Measurements from ENCODE around the gene POLR1A. TPM values are rescaled to one million over a fixed set of nuclear protein-coding genes. Genes with fewer than 3 reads are reported as not detected.

POLR1A gene
- total and polyA plus RNA-seq, 2 of the 8 experiments (the other 6 are each of a cell fraction or from before 2014, with no cell fraction given): 8.9 to 58.1 TPM

GRCh38 chr2:85981579-85982247 lies 124.0 kb downstream of the POLR1A start:
- H2BK15ac ChIP-seq (ENCODE audit: low read length): no peak overlapping the region
- H4K20me1 ChIP-seq (replicated peaks in 1 of 2; ENCODE audit: control insufficient read depth in 1 of 2, insufficient read depth in 2 of 2, low read length in 2 of 2): no peaks in the 10 kb centered on the region
- H3K9me3 ChIP-seq (ENCODE audit: insufficient read depth in 2 of 2, low read depth in 1 of 2, low read length in 1 of 2): no peaks in the 10 kb centered on the region
- H2BK20ac ChIP-seq (ENCODE audit: low read length): no peak overlapping the region
- no peak overlapping the region for H3K56ac ChIP-seq (replicated peaks; ENCODE audit: insufficient read length, low read depth, low read length)
- no peak overlapping the region for H2BK120ac ChIP-seq (replicated peaks; ENCODE audit: low read depth, low read length)
- 79% methylated on average over 10 of the region's 12 CpGs; no CpG with 5 or more reads in 1 of the 2 experiments for whole genome bisulfite sequencing, 2 experiments (ENCODE audit: extremely low coverage in 1 of 2, insufficient coverage in 1 of 2, insufficient read length in 1 of 2, insufficient replicate concordance in 2 of 2, low coverage in 1 of 2, low lambda C conversion rate in 2 of 2, missing lambda C conversion rate in 1 of 2)
- DNase-seq (ENCODE audit: low read depth in 1 of 2, low spot score in 2 of 2): no peak
- no peak overlapping the region for H3K18ac ChIP-seq (ENCODE audit: extremely low read depth, low read length)
- no peak overlapping the region for H3K23ac ChIP-seq (ENCODE audit: insufficient read length)
- no peak overlapping the region for H2AK5ac ChIP-seq (ENCODE audit: low read depth, low read length)
- H3K4me1 ChIP-seq (replicated peaks in 1 of 4; ENCODE audit: control insufficient read depth in 3 of 4, insufficient read depth in 4 of 4, low read length in 3 of 4): no peaks in the 10 kb centered on the region
- H3K27ac ChIP-seq (ENCODE audit: low read depth, low read length): no peak overlapping the region
- H3K27me3 ChIP-seq (replicated peaks in 1 of 4; ENCODE audit: control insufficient read depth in 3 of 4, extremely low read depth in 1 of 4, insufficient read depth in 3 of 4, low read length in 3 of 4): no peaks in the 10 kb centered on the region
- no peak overlapping the region for H3K4me3 ChIP-seq (ENCODE audit: extremely low read depth in 1 of 4, insufficient read depth in 2 of 4, low read depth in 3 of 4, low read length in 4 of 4)
- no peaks in the 10 kb centered on the region for H3K23me2 ChIP-seq (ENCODE audit: low read depth, low read length)
- no peak overlapping the region for H3K4ac ChIP-seq (replicated peaks; ENCODE audit: insufficient read length, low read depth, low read length)
- no peak overlapping the region for H4K91ac ChIP-seq (replicated peaks; ENCODE audit: insufficient read length, low read length)
- H3K14ac ChIP-seq (ENCODE audit: insufficient read length): no peak overlapping the region
- CTCF ChIA-PET (ENCODE audit: partially characterized antibody): interaction anchor here (0.9 kb wide), 1 partner anchor 9 kb away, joined by 3 read pairs; no protein-coding TSS in a partner anchor
- no peak overlapping the region for H2BK12ac ChIP-seq (ENCODE audit: low read depth, low read length)
- no peaks in the 10 kb centered on the region for H3K36me3 ChIP-seq (ENCODE audit: control insufficient read depth in 2 of 4, insufficient read depth in 4 of 4, low read length in 3 of 4)
- no peak overlapping the region for H2AFZ ChIP-seq (ENCODE audit: low read length)
- no peak overlapping the region for H4K8ac ChIP-seq (ENCODE audit: extremely low read depth, insufficient read depth, low read length)
- FAIRE-seq: no peak
- H3K4me2 ChIP-seq (ENCODE audit: insufficient read depth in 1 of 2, low read depth in 2 of 2, low read length in 2 of 2): no peak overlapping the region
- H4K5ac ChIP-seq (ENCODE audit: insufficient read length, low read depth, low read length): no peak overlapping the region
- H3K79me1 ChIP-seq (ENCODE audit: low read depth, low read length): no peaks in the 10 kb centered on the region
- TF ChIP-seq MAFK (IDR thresholded peaks at IDR 0.05; ENCODE audit: low read depth, low read length) (no peak), TAF1 (IDR thresholded peaks at IDR 0.05; ENCODE audit: low read depth, low read length) (no peak), SP2 (IDR thresholded peaks at IDR 0.05; ENCODE audit: low read length) (no peak), HDAC6 (IDR thresholded peaks at IDR 0.05; ENCODE audit: low read depth, low read length) (no peak), SP4 (IDR thresholded peaks at IDR 0.05; ENCODE audit: low read length) (no peak), KDM1A (IDR thresholded peaks at IDR 0.05; ENCODE audit: borderline replicate concordance, low read length) (no peak), TCF12 (IDR thresholded peaks at IDR 0.05; ENCODE audit: low read depth, low read length) (no peak), TAF7 (optimal IDR thresholded peaks at IDR 0.05; ENCODE audit: borderline replicate concordance, low read depth, low read length) (no peak), RFX5 (IDR thresholded peaks at IDR 0.05; ENCODE audit: borderline replicate concordance, low read depth, low read length) (no peak), EGR1 (IDR thresholded peaks at IDR 0.05; ENCODE audit: borderline replicate concordance, low read depth, low read length) (no peak), BCL11A (IDR thresholded peaks at IDR 0.05; ENCODE audit: low read depth in 2 of 2, low read length in 2 of 2) (no peak), FOSL1 (IDR thresholded peaks at IDR 0.05; ENCODE audit: insufficient read depth, low read depth, low read length) (no peak)
- POLR2A ChIA-PET (ENCODE audit: partially characterized antibody): interaction anchor here (0.9 kb wide), 1 partner anchor 15 kb away, joined by 4 read pairs; no protein-coding TSS in a partner anchor
- H3K9ac ChIP-seq (replicated peaks in 1 of 4; ENCODE audit: extremely low read depth in 1 of 4, low read depth in 3 of 4, low read length in 3 of 4): no peak overlapping the region
- H2BK5ac ChIP-seq (ENCODE audit: low read depth, low read length): no peak overlapping the region
- H3K79me2 ChIP-seq (ENCODE audit: control insufficient read depth in 1 of 2, insufficient read depth in 2 of 2, low read length in 2 of 2): no peaks in the 10 kb centered on the region

All from H1 (cell line).